ENCODE measurements around the gene SORCS2.

- TF ChIP-seq, protein P1, sequence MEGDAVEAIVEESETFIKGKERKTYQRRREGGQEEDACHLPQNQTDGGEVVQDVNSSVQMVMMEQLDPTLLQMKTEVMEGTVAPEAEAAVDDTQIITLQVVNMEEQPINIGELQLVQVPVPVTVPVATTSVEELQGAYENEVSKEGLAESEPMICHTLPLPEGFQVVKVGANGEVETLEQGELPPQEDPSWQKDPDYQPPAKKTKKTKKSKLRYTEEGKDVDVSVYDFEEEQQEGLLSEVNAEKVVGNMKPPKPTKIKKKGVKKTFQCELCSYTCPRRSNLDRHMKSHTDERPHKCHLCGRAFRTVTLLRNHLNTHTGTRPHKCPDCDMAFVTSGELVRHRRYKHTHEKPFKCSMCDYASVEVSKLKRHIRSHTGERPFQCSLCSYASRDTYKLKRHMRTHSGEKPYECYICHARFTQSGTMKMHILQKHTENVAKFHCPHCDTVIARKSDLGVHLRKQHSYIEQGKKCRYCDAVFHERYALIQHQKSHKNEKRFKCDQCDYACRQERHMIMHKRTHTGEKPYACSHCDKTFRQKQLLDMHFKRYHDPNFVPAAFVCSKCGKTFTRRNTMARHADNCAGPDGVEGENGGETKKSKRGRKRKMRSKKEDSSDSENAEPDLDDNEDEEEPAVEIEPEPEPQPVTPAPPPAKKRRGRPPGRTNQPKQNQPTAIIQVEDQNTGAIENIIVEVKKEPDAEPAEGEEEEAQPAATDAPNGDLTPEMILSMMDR (IDR thresholded peaks at IDR 0.05): no peak
- no peak for TF ChIP-seq POLR2A (IDR thresholded peaks at IDR 0.05)
Measured at GRCh38 chr4:7540654-7541413, 348.5 kb downstream of the SORCS2 start.

Measured in esophagus squamous epithelium (tissue), 4 donors.